ENCODE results near the gene GGACT. TPM values are rescaled to one million over a fixed set of nuclear protein-coding genes. Genes with fewer than 3 reads are reported as not detected.

The GGACT gene
- total RNA-seq, 1 experiment from 2014 or later, result 2.5 TPM

DNA sequence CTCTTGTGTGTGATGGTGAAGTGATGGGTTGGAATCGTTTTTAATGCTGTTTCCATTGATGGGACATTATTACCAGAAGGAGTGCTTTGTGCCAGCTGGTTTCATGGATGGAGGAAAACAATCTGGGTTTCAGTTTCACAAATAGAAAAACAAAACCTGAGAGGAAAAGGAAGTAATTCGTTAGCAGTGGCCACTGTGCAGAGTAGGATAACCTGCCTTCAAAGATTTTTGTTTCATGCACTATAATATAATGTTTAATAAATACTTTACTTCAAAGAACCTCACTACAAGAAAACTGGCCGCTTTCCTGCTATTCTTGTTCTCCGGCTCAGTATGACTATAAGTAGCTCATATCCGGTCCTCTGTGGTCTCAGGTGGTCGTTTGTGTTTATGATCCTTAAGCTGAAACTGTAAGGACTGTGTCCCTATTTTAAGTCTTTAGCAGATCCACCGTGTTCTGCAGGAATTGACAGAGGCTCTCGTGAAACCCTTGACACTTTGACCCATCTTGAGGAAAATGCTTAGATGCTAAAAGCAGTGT, 104.7 kb downstream of the GGACT start:
- intact Hi-C loops (cut with micrococcal nuclease; ENCODE audit: unreplicated experiment), result no loop called here

GRCh38 chr13:100483139-100483538, 105.5 kb downstream of the GGACT start:
- in situ Hi-C loops (cut with HindIII; ENCODE audit: low pct_unique_long_range_greater_than_20kb, low sequenced_read_pairs) (no loop called here), intact Hi-C loops (cut with micrococcal nuclease; ENCODE audit: unreplicated experiment) (no loop called here)
- Histone ChIP-seq H3K36me3 (ENCODE audit: control insufficient read depth, insufficient read depth, low read length) (no peaks in the 10 kb centered on the region), H3K27ac (ENCODE audit: low read length) (no peak overlapping the region), H3K4me1 (ENCODE audit: control insufficient read depth, insufficient read depth, low read length) (no peaks in the 10 kb centered on the region), H3K27me3 (ENCODE audit: control insufficient read depth, insufficient read depth, low read length) (no peaks in the 10 kb centered on the region), H3K9me3 (ENCODE audit: control insufficient read depth, insufficient read depth, low read depth, low read length) (no peaks in the 10 kb centered on the region), H3K4me3 (ENCODE audit: low read depth in 2 of 2, low read length in 2 of 2) (no peak overlapping the region)
- ChIA-PET POLR2A (no interaction called here), CTCF (interaction anchor here (0.6 kb wide), 1 partner anchor 40 kb away, joined by 3 read pairs; no protein-coding TSS in a partner anchor)
- BruUV-seq (replicated peaks), result no TSS peak
- TF ChIP-seq, protein P1, sequence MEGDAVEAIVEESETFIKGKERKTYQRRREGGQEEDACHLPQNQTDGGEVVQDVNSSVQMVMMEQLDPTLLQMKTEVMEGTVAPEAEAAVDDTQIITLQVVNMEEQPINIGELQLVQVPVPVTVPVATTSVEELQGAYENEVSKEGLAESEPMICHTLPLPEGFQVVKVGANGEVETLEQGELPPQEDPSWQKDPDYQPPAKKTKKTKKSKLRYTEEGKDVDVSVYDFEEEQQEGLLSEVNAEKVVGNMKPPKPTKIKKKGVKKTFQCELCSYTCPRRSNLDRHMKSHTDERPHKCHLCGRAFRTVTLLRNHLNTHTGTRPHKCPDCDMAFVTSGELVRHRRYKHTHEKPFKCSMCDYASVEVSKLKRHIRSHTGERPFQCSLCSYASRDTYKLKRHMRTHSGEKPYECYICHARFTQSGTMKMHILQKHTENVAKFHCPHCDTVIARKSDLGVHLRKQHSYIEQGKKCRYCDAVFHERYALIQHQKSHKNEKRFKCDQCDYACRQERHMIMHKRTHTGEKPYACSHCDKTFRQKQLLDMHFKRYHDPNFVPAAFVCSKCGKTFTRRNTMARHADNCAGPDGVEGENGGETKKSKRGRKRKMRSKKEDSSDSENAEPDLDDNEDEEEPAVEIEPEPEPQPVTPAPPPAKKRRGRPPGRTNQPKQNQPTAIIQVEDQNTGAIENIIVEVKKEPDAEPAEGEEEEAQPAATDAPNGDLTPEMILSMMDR (IDR thresholded peaks at IDR 0.05), result no peak
- TF ChIP-seq SIN3A (IDR thresholded peaks at IDR 0.05; ENCODE audit: borderline replicate concordance, insufficient read depth, low read depth, low read length) (no peak), POLR2AphosphoS5 (IDR thresholded peaks at IDR 0.05; ENCODE audit: low read depth, low read length) (no peak), REST (IDR thresholded peaks at IDR 0.05; ENCODE audit: insufficient read depth in 1 of 2, low read depth in 2 of 2, low read length in 1 of 2) (no peak), TCF7L2 (IDR thresholded peaks at IDR 0.05; ENCODE audit: low read depth, low read length) (no peak)
- DNase-seq (ENCODE audit: low read depth, low spot score) (no peak), ATAC-seq (no peak)

More for the DNA sequence above, 104.7 kb downstream of the GGACT start:
- no peak for DNase-seq (ENCODE audit: low read depth, low spot score)
- CTCF ChIA-PET, result no interaction called here
- Histone ChIP-seq H3K9me3 (ENCODE audit: control insufficient read depth, insufficient read depth, low read depth, low read length) (no peaks in the 10 kb centered on the region), H3K27ac (ENCODE audit: low read length) (no peak overlapping the region), H3K4me1 (ENCODE audit: control insufficient read depth, insufficient read depth, low read length) (no peaks in the 10 kb centered on the region), H3K4me3 (ENCODE audit: low read depth in 2 of 2, low read length in 2 of 2) (no peak overlapping the region), H3K27me3 (ENCODE audit: control insufficient read depth, insufficient read depth, low read length) (no peaks in the 10 kb centered on the region), H3K36me3 (ENCODE audit: control insufficient read depth, insufficient read depth, low read length) (no peaks in the 10 kb centered on the region)
- no peak for ATAC-seq
- BruUV-seq (replicated peaks), result no TSS peak
- POLR2A ChIA-PET, result no interaction called here
- TF ChIP-seq REST (IDR thresholded peaks at IDR 0.05; ENCODE audit: insufficient read depth in 1 of 2, low read depth in 2 of 2, low read length in 1 of 2), result no peak
- TF ChIP-seq, protein P1 (IDR thresholded peaks at IDR 0.05), result no peak
- TF ChIP-seq SIN3A (IDR thresholded peaks at IDR 0.05; ENCODE audit: borderline replicate concordance, insufficient read depth, low read depth, low read length), result no peak
- TF ChIP-seq POLR2AphosphoS5 (IDR thresholded peaks at IDR 0.05; ENCODE audit: low read depth, low read length), result no peak
- TF ChIP-seq TCF7L2 (IDR thresholded peaks at IDR 0.05; ENCODE audit: low read depth, low read length), result no peak
- in situ Hi-C loops (cut with HindIII; ENCODE audit: low pct_unique_long_range_greater_than_20kb, low sequenced_read_pairs), result no loop called here

All from Panc1 (cell line).